IPS DF 4.7 (cell line): ENCODE measurements around the gene PGP.
"Not testable (repeated sequence)": the region's sequence is repeated elsewhere in the genome, so short reads cannot be mapped to it uniquely, and the experiment has no call there.

Source experiments
- DNase-seq: peaks from one replicate; pipeline ENCODE4 v3.0.0-alpha.2; 2013; ENCODE audit warnings: low spot score; ENCODE audit errors: extremely low read depth

The PGP gene, protein sequence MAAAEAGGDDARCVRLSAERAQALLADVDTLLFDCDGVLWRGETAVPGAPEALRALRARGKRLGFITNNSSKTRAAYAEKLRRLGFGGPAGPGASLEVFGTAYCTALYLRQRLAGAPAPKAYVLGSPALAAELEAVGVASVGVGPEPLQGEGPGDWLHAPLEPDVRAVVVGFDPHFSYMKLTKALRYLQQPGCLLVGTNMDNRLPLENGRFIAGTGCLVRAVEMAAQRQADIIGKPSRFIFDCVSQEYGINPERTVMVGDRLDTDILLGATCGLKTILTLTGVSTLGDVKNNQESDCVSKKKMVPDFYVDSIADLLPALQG

DNA sequence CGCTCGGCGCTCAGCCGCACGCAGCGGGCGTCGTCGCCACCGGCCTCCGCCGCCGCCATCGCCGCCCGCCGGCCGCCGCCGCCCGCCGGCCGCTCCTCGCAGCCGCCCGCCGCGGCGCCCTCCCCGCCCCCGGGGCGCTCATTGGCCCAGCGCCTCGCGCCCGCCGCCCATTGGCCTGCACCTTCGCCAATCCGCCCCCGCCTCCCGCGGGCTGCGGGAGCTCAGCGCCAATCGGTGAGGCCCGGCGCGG lies at the start of gene PGP:
PGP (minus strand) TSS at position 122 of the 250 bp plus-strand sequence; CDS start at position 59, 63 bp downstream.
- DNase-seq, result no peak

DNA sequence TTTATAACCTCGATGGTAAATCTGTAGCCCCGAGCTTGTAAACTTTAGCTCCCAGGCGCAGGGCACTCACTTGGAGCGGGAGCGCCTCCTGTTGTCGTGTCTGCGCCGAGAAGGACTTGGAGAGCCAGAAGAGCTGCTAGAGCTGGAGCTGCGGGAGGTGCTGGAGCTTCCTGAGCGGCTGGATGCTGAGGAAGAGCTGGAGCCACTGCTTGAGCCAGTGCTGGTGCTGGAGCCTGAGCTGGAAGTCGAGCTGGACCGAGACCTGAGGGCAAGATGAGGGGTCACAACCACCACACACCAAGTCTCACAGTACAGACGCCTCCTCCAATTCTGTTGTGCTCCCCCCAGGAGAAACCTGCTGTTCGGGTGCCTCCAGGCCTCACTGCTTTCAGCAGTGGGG lies 48.4 kb upstream of the PGP start:
- not testable (repeated sequence) for DNase-seq

- DNase-seq, result no peak
Observed at GRCh38 chr16:2260250-2260649, 45.6 kb upstream of the PGP start.

DNA sequence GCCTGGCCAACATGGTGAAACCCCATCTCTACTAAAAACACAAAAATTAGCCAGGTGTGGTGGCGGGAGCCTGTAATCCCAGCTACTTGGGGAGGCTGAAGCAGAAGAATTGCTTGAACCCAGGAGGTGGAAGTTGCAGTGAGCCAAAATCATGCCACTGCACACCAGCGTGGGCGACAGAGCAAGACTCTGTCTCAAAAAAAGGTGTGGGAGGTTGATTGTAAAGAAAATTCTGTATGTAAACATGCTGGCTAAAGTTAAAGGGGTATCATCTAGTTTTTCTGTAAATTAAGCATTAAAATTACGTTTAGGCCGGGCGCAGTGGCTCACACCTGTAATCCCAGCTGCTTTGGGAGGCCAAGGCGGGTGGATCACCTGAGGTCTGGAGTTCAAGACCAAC lies 43.9 kb upstream of the PGP start:
- DNase-seq, result not testable (repeated sequence)

DNA sequence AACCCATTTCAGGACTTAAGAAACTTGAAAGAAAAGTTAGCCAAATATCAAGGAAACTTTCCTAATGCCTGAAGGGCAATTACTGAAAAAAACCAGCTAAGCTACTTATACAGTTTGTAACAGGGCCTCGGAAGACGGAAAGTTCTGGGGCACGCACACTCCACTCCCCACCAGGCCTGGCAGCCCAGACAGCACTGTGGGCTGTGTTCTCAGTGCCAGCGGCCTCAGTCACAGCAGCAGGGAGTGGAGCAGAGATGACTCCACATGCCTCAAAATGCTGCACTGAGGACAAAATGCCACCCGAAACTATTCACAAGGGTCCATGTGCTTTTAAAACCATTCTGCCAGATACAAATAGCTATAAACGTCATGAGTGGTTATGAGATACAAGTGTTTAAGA lies 43.1 kb upstream of the PGP start:
- no peak for DNase-seq

- no peak for DNase-seq
Observed at GRCh38 chr16:2256531-2257140, 42.0 kb upstream of the PGP start.

DNA sequence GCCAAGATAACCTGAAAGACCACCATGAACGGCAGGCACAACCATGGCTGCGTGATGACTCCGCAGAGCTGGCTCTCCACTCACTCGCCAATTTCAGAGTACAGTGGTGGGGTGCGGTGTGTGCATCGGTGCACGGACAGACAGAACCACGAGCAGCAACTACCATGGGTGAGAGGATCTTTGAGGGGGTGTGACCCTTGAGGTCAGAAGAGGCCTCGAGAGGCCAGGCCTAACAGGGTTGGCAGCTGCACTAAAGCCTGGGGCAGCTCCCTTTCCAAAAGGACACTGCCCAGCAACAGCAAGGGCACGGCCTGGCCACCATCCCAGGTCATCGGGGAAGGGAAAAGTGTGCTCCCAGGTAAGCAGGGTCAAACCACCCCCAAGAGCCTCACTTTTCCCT lies 38.7 kb upstream of the PGP start:
- DNase-seq, result no peak

DNA sequence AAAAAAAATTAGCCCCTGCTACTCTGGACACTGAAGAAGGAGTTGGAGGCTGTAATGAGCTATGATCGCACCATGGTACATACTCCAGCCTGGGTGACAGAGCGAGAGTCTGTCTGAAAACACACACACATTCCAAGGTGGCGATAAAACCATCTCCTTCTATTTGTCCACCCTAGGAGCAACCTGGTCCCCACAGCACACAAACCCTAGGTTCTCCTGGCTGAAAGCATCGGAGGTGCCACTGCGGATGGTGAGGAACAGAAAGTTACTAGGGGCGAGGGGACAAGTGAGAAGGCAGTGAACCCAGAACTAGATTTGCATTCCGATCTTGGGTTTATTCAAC lies 38.1 kb upstream of the PGP start:
- DNase-seq, result no peak

DNA sequence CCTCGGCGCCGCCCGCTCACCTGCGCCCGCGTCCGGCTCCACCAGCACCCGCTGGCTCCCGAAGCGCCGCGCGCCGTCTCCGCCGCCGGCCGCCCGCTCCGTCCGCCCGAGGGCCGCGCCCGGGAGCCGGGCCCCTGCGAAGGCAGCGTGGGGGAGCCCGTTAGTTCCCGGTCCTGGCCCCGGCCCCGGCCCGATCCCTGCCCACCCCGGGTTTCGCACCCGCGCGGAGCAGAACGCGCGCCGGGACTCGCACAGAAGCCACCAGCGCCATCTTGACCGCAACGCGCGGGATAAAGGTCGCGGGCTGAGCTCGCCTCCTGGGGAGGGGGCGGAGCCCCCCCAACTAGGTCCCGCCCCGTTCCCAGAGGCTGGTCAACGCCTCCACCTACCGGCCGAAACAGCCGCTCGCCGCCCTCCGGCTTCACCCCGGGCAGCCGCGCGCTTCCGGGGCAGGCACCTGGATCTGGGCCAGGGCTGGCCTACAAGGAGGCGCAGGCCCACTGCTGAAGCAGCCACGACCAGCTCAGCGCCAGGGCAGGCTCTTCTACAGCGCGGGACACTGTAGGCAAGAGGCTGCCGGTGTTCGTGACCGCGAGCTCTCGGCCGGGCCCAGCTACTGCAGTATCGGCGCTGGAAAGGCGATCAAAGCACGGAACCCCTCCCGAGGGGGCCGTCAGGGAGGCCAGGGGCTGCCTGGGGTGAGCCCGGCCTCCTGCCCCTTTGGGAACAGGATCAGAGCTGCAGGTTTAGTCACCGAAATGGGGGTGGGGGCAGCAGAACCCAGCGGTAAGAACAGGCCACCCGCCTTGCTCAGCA lies 36.9 kb upstream of the PGP start, which contains the start of gene ECI1:
ECI1 (minus strand) TSS at position 292 of the 816 bp plus-strand sequence; CDS start at position 271, 21 bp downstream.
- DNase-seq, result peak; percentile 69

GRCh38 chr16:2250652-2251295 lies 36.1 kb upstream of the PGP start:
- no peak for DNase-seq

DNA sequence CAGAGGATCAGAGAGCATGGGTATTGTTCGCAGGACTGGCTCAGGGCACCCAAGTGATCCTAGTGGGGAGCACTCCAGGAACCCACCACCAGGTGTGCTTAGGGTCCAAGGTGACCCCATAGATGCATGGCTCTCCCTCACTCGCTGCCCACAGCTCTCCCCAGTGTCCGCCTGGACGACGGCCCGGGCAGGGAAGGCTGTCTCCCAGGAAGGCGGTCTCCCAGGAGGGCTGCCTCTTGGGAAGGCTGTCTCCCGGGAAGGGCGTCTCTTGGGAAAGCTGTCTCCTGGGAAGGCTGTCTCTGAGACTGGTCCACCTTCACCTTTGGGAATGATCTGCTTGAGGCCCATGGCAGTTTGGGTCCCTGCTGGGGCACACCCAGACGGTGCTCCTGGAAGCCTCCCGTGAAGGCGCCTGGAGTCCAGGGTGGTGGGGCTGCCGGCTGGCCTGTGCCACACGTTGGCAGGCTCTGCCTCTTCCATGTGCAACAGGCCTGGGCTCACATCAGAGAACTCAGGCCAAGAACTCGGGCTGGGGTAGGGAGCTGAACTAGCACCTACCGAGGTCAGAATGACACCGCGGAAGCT lies 31.8 kb upstream of the PGP start:
- DNase-seq, result no peak

DNA sequence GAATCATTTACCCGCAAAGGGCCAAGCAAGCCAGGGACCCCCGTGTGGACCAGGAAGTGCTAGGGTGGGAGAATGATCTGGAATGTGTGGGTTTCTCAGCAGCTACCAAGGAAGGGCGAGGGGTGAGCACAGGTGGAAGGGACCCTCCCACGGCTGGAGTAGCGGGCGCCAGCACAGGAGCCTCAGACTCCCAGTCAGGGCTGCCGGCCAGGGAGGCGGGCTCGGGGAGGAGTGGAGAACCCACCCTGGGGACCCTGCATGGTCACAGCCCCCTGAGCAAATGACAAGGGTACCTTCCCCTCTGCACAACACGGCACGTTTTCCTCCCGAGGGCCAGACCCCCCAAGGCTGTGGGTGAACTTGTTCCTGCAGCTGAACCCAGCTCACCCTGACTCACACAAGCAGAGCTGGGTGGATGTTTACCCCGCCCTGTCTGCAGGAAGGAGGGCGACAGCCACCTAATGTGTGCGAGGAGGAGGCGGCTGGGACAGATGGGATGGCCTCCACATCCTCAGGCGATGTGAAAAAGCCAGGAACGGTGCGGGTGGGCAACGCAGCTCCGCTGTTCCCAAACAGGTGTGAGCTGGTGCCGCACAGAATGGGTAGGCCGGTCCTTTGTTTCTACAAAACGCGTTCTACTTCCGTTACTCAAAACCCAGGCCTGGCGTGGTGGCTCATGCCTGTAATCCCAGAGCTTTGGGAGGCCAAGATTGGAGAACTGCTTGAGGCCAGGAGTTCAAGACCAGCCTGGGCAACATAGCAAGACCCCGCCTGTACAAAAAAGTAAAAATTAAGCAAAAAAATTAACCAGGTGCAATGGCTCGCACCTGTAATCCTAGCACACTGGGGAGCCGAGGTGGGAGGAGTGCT lies 30.5 kb upstream of the PGP start:
- DNase-seq, result no peak

DNA sequence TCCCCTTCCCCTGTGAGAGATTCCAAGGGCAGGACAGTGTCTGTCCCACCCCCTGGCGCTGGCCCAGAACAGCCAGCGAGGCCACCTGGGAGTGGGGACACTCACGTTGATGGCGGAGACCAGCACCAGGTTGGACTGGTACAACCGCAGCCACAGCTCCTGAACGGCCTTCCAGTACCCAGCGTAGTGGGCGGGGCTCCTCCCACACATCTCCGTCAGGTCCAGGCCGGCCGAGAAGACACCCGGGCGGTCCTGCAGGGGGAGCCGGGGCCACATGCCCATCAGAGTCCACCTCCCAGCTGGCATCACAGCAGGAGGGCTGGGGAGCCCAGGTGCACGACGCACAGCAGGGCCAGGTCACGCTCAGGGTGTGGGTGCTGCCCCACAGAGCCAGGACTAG lies 29.7 kb upstream of the PGP start:
- DNase-seq, result no peak

- no peak for DNase-seq
Observed at GRCh38 chr16:2243781-2244180, 29.1 kb upstream of the PGP start.

DNA sequence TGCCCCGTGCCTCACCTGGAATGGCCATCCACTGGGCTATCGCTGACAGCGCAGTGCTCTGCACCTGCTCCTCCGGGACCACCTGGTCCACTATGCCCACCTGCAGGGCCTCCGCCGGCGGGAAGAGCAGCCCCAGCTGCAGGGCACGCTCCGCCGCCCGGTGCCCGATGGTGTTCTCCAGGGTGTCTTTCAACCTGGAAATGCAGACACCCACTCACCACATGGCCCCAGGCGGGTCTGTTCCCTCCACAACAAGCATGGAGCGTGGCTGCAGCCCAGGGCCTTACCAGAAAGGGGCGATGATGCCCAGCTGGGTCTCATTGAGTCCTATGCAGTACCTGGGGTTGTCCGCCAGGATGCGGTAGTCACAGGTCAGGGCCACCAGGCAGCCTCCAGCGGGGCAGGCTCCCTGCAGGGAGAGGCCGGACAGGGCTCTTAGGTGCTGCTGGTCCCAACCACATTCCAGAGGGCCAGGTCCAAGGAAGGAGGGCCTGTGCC lies 28.4 kb upstream of the PGP start:
- no peak for DNase-seq

DNA sequence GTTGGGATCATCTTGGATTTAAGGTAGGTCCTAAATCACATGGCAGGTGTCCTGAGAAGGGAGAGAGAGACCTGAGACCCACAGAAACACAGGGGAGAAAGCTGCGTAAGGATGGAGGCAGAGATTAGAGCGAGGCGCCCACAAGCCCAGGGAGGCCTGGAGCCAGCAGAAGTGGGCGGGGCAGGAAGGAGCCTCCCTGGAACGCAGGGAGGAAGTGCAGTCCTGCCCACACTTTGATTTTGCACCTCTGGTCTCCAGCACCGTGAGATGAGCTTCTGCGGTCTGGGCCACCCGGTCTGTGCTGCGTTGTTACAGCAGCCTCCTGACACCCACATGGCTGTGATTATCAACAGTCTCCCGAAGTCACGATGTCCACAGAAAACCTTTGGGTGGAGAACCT lies 28.0 kb upstream of the PGP start:
- no peak for DNase-seq

GRCh38 chr16:2240331-2240730 lies 25.7 kb upstream of the PGP start:
- DNase-seq, result not testable (repeated sequence)

- no peak for DNase-seq
Observed at GRCh38 chr16:2238838-2239675, 24.4 kb upstream of the PGP start.

DNA sequence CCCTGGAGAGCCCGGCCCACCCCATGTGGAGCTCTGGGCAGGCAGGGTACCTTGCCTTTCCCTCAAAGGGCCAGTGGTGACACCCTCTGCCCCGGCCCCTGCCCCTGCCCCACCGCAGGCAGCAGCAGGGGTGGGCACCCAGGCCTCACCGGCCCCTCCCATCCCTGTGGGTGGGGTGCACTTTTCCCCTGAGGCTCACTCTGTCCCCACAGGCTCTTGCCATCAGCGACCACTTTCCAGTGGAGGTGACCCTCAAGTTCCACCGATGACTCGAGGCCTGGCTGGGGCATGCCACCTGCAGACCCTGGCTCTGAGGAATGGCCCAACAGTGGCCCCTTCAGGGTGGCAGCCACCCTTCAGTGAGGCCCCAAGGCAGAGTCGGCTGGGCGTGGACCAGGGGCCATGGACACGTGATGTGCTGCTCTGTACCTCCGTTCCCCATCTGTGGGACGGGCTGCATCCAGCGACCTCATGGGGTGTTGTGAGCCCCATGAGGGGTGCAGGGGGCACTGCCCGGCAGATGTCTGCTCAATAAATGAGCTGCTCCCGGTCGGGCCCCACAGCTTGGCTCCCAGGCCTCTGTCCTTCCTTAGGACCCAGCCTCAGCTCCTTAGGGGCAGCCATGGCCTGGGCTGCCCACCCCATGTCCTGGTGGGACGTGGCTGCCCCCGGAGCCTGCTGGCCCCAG lies 23.7 kb upstream of the PGP start:
- DNase-seq, result no peak
